NCI-H460 (cell line): ENCODE data around the gene JPH3. TPM values are rescaled to one million over a fixed set of nuclear protein-coding genes. Genes with fewer than 3 reads are reported as not detected.

ENCODE experiments used
- DNase-seq: peaks from one replicate; pipeline ENCODE4 v3.0.0-alpha.2; 2016; ENCODE audit warnings: low read depth; ENCODE audit errors: extremely low read depth
- total RNA-seq: library from RNA; depleted of rRNA; stranded (reverse); fragments of >200 nt; shearing (Covaris generic); gene quantifications from 2 replicates; pipeline ENCODE4 v1.2.3, GENCODE V29; 2014; rRNA removed

The JPH3 gene
- total RNA-seq, 1 experiment from 2014 or later, result 0.67 TPM

DNA sequence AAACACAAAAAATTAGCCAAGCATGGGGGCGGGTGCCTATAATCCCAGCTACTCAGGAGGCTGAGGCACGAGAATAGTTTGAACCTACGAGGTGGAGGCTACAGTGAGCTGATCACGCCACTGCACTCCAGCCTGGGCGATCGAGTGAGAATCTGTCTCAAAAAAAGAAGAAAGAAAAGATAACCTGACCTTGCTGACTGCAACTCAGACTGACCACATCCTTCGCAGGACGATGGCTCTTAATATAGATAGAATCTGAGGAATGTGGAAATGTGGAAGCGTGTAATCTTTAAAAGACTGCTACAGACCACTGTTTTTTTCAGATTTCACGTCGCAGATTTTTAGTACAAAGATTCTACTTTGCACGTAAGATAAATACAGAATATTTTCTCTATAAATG is 125.7 kb downstream of the JPH3 start:
- DNase-seq, result no peak

DNA sequence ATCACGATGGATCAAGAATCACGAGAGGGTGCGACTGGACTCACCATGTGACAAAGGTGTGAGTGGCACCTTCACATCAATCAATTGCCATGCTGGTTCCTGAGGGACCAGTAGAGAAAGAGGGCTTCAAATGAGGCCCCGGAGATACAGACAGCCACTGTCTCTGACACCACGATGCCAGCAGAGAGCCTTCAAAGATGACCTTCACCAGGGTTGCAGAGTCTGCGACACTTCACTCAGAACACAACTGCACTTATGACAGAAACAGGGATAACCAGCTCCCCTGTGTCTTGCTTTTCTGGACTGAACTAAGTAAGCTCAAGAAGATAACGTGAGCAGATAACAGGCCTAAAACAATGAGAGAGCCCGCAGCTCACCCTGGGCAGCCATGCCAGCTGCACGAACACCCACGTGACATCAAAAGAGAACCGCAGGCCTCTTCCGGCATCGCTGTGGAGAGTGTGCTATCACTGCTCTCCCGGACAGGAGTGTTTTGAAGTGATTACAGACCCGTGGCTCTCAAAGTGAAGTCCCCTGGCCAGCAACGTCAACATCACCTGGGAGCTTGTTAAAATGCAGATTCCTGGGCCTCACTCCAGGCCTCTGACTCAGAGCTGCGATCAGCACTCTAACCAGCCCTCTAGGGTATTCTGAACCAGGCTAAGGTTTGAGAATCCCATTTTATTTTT is 127.1 kb downstream of the JPH3 start:
- DNase-seq, result no peak

DNA sequence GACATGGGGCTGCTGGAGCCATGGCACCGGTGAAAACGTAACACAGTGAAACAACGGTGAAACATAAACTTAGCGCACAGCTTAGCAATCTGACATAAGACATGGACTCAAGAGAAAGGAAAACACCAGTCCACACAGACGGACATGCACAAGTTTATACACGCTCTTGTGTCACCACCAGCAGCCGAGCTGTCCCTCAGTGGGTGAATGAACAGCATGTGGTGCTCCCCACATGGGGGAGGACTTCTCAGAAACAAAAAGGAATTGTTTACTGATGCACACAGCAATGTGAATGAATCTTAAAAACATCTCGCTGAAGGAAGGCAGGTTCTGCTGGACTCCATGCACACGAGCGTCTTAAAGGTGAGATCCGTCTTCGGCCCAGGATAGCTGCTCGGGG is 129.3 kb downstream of the JPH3 start:
- no peak for DNase-seq

DNA sequence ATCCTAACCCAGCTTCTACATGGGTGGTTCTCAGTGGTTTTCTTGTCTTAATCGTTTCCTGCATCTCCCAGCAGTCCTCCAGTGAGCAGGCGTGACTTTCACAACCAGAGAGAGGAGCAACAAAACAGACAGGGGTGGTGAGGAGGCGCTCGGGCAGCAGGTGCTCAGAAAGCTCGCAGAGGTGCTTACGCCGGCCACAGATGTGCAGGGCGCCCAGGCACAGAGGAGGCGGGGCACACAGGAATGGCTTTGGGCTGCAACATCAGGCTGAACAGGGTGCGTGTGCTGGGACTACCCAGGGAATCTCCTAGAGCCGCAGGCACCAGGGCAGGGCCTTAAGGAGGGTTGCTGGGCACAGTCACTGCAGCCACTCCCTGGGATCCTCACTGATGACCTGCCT is 130.9 kb downstream of the JPH3 start:
- DNase-seq, result no peak

DNA sequence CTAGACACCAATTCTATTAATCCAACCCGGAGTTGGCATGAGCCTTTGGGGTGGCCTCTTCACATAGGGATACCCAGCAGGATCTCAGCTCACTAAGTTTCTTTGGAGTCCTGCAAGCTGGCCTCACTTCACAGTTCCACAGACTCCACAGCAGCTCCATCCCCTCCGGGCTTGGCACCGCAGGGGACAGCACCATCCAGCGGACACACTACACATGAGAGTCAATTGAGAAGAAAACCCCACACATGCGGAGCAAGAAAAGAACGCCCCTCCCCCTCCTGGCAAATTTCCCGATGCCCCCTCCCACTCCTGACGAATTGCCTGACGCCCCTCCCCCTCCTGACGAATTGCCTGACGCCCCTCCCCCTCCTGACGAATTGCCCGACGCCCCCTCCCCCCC is 132.3 kb downstream of the JPH3 start:
- DNase-seq, result no peak

DNA sequence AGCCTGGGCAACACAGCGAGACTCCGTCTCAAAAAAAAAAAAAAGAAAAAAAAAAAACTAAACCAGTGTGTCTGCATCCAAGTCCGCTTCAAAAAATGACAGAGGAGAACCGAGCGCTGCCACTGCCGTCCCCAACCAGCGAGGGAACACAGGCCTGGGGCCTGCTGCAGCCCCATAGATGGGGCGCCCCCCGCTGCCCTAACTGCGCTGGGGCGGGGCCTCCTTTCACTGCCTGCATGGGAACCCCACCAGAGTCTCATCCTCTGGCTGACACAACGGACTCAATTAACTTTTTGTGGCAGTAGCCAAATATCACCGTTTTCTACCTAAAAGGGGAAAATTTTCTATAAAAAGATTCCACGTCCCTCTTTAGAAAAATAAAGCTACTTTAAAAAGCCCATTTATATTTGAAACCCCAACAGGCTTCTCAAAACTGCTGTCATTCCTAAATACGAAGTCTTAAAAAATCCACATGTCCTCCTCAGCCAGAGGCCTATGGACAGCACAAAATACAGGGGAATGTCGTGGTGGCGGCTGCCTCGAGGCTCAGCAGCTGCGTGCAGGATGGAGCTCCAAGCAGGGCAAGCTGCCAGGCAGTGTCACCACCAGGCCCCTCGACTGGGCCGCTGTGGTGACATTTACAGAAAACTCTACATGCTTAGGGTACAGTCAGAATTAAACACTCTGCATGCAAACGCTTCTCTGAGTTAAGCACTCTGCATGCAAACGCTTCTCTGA is 133.1 kb downstream of the JPH3 start:
- no peak for DNase-seq

DNA sequence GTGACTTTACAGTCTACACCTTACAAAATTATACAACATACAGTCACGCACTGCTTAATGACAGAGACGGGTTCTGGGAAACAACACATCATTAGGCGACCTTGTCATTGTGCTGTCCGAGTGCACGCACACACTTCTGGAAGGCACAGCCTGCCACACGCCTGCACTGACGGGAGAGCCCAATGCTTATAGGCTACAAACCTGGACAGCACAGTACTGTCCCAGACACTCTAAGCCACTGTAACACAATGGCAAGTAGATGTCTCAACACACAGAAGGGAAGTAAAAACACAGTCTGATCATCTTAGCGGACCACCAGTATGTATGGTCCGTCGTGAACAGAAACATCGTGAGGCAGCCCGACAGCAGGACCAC is 133.7 kb downstream of the JPH3 start:
- no peak for DNase-seq

DNA sequence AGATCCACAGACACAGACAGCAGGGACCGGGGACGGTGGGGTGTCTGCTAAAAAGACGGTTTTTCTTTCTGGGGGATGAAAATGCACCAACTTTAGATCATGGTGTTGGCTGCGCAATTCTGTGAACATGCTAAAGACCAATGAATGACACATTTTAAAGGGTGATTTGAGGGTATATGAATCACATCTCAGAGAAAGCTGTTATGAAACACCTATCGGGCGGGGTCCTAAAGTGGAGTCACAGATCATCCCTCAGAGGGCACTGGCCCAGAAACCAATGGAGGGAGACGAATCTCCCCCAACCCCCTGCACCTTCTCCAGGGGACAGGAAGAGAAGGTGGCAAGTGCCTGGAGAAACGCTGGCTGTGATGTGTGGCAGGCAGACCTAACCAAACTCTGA is 137.5 kb downstream of the JPH3 start:
- no peak for DNase-seq

DNA sequence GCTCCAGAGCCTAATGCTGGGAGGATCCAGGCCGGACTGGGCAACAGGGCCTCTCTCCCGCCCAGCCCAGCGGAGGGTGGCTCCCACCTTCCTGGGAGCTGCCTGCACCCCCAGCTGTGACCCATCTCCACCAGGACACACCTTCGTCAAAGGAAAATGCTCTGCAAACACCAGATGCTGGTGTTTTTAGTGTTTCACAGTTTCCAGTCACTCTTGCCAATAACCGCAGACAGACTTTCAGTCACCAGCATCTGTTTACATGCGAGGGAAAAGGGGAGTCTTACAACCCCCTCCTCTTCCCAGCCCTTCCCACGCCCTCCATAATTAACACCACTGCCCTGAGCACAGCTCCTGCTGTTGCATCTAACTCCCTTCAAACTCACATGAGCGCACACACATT is 138.1 kb downstream of the JPH3 start:
- DNase-seq, result no peak

DNA sequence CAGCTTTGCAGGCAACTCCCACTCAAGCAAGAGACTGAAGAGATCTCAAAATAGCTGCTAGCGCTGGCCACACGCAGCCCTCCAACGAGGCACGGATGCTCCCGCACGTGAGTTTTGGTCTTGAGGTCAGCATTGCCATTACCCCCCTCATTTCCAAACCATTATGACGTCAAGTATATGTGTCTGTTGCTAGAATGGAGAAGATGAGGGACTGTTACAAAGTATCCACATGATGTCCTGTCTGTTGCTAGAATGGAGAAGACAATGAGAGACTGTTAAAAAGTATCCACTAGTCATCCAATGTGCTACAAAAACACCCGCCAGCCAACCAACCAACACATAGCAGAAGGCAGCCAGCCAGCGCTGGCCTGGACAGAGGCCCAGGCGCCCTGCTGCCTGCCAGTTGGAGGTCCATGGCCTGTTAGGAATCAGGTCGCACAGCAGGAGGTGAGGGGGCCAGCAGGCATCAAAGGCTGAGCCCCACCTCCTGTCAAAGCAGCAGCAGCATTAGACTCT is 138.7 kb downstream of the JPH3 start:
- no peak for DNase-seq

DNA sequence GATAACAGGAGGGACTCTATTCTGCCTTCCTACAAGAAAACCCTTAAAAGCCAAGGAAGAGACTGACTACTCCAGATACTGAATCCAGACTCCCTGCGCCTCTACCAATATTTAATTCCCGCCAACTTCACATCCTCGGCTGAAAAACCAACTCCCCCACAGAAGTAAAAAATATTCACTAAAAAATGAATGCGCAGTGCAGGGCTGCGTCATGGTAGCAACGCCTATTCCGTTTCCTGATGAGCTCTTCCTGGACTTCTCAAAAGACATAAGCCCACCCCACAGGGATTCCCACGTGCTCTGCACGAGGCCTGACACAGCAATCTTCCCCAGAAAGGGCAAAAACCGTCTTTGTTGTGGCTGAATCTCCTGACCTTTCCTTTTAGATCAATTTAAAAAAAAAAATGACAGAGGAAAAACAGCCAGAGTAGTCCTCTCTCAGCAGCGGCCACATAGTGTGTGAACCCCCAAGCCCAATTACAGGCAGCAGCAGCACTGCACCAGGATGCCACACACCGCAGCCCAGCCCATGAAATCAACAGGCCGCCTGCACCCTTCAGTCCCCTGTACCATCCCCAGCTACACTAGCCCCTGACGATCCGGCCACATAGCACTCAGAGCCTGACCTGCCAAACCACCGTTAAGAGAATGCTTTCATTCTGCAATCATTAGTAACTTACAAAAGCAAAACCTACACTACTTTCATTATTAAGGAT is 139.6 kb downstream of the JPH3 start:
- no peak for DNase-seq

DNA sequence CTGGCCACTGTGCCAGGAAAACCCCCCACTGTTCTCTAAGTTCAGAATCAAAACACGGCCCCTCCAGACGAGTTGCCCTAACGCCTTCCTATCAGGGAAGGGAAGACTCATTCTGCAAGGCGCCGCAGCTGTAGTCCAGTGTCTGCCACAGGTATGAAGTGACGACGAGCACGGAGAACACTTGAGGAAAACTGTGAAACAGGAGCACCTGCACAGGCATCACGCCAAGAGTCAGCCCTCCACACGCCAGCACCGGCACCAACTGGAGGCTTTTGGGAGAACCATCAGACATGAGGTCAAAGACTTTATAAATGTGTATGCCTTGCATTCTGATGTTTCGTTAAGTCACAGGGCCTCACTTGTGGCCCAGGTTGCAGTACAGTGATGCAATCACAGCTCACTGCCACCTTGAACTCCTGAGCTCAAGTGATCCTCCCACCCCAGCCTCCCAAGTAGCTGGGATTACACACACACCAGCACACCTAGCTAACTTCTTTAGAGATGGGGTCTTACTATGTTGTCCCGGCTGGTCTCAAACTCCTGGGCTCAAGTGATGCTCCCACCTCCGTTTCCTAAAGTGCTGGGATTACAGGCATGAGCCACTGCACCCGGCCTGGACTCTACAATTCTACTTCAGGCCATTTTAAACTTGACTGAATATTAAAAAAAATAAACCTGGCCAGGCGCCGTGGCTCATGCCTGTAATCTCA is 140.6 kb downstream of the JPH3 start:
- DNase-seq, result no peak

DNA sequence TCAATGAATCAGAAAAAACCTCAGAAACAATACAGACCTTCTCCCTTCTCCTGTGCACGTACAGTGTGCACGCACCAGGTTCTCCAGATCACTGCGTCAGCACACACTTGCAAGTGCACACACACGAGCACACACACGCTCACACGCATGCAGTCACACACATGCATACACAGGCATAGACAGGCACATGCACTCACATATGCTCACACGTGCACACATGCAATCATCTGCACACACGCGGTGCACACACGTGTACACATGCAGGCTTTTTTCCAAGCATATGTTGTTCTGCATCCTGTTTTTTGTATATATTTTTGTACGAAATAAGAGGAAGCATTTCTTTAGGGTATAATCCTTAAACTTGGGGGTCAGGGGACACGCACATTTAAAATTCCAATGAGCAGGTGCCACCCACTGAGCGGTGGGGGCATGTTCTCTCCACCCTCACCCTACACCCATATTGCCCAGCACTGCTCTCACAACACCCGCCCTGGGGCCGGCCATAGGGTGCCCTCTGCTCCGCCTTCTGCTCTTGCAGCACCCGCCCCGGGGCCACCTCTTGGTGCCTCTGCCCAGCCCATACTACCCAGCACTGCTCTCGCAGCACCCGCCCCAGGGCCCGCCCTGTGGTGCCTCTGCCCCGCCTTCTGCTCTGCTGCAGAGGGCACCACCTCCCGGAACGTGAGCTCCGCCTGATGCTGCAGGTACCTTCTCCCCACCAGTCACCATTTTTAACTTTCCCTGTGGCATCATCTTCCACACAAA is 142.6 kb downstream of the JPH3 start:
- no peak for DNase-seq

DNA sequence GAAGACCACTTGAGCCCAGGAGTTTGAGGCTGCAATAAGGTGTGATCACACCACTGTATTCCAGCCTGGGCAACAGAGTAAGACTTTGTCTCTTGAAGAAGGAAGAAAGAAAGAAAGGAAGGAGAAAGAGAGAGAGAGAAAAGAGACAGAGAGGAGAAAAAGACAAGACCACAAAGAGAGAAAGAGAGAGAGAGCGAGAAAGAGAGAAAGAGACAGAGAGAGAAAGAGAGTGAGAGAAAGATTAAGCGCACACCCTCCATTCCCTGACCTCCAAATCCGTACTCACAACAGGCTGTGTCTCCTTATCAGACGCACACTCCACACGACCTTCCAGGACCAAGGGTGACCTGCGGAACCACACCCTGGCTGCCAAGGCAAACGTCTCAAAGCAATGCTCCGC is 143.9 kb downstream of the JPH3 start:
- DNase-seq, result no peak

Other genes starting within 250 kb of the JPH3 start
- gene FBXO31, start 218.7 kb upstream of the JPH3 start, total RNA-seq, result 7.0 and 9.1 TPM in 2 replicates
- 33.6 and 42.9 TPM in 2 replicates for gene MAP1LC3B, start 210.2 kb upstream of the JPH3 start, total RNA-seq
- 4.7 and 4.8 TPM in 2 replicates for gene ZCCHC14, start 109.5 kb upstream of the JPH3 start, total RNA-seq
- gene KLHDC4, start 163.5 kb downstream of the JPH3 start, total RNA-seq, result 15.1 and 20.7 TPM in 2 replicates